ENCODE data around the gene HCFC2. TPM values are rescaled to one million over a fixed set of nuclear protein-coding genes. Genes with fewer than 3 reads are reported as not detected.

HCFC2 gene
- total and polyA plus RNA-seq, 10 donors = 4.3 to 18.6 (median 16.6) TPM

GRCh38 chr12:104083769-104084475 is 19.6 kb downstream of the HCFC2 start:
- intact Hi-C loops (cut with DNase I; ENCODE audit: low total_unique reads) = no loop called here

GRCh38 chr12:104090685-104091084 is 26.4 kb downstream of the HCFC2 start:
- Histone ChIP-seq H3K36me3 (peaks cover 0 to 98% (median 63%) of the 10 kb centered on the region in 6 donors), H3K4me1 (no peaks in the 10 kb centered on the region), H3K27me3 (replicated peaks in 1 of 7) (no peaks in the 10 kb centered on the region), H3K27ac (no peak overlapping the region), H3K9me3 (no peaks in the 10 kb centered on the region), H3K4me3 (no peak overlapping the region)
- WGBS, 5 donors = 97 to 100% (median 100%) methylated on average over 1 of the region's 1 CpG
- DNase-seq = no peak
- intact Hi-C loops (cut with DNase I; ENCODE audit: low total_unique reads) = no loop called here
- TF ChIP-seq CTCF (IDR thresholded peaks at IDR 0.05 in 8 of 11, conservative IDR thresholded peaks at IDR 0.05 in 3 of 11) (no peak), POLR2AphosphoS5 (IDR thresholded peaks at IDR 0.05) (no peak), POLR2A (IDR thresholded peaks at IDR 0.05) (no peak)

More at GRCh38 chr12:104083769-104084475, 19.6 kb downstream of the HCFC2 start:
- H3K4me3 ChIP-seq = no peak overlapping the region
- H3K36me3 ChIP-seq = peaks cover 0 to 100% (median 51%) of the 10 kb centered on the region in 6 donors
- TF ChIP-seq POLR2AphosphoS5 (IDR thresholded peaks at IDR 0.05) = no peak
- no peak for DNase-seq
- H3K4me1 ChIP-seq = peaks cover 0 to 8% (median 0%) of the 10 kb centered on the region in 6 donors
- 76 to 90% (median 86%) methylated on average over 8 of the region's 8 CpGs for WGBS, 5 donors
- no peaks in the 10 kb centered on the region for H3K9me3 ChIP-seq
- no peaks in the 10 kb centered on the region for H3K27me3 ChIP-seq (replicated peaks in 1 of 7)
- no peak overlapping the region for H3K27ac ChIP-seq

GRCh38 chr12:104091136-104091535 is 26.8 kb downstream of the HCFC2 start:
- Histone ChIP-seq H3K4me3 (no peak overlapping the region), H3K27me3 (replicated peaks in 1 of 7) (no peaks in the 10 kb centered on the region), H3K36me3 (peaks cover 0 to 98% (median 65%) of the 10 kb centered on the region in 6 donors), H3K4me1 (no peaks in the 10 kb centered on the region), H3K27ac (no peak overlapping the region), H3K9me3 (no peaks in the 10 kb centered on the region)
- TF ChIP-seq POLR2AphosphoS5 (IDR thresholded peaks at IDR 0.05) (no peak), POLR2A (IDR thresholded peaks at IDR 0.05) (no peak), CTCF (IDR thresholded peaks at IDR 0.05 in 8 of 11, conservative IDR thresholded peaks at IDR 0.05 in 3 of 11) (no peak)
- 91 to 100% (median 98%) methylated on average over 4 of the region's 4 CpGs for WGBS, 5 donors
- DNase-seq = no peak
- intact Hi-C loops (cut with DNase I; ENCODE audit: low total_unique reads) = no loop called here

- WGBS, 5 donors = 95 to 97% (median 97%) methylated on average over 3 of the region's 3 CpGs
- TF ChIP-seq CTCF (IDR thresholded peaks at IDR 0.05 in 8 of 11, conservative IDR thresholded peaks at IDR 0.05 in 3 of 11) (no peak), POLR2A (IDR thresholded peaks at IDR 0.05) (no peak), POLR2AphosphoS5 (IDR thresholded peaks at IDR 0.05) (no peak)
- Histone ChIP-seq H3K36me3 (peaks cover 0 to 99% (median 64%) of the 10 kb centered on the region in 6 donors), H3K27me3 (replicated peaks in 1 of 7) (no peaks in the 10 kb centered on the region), H3K4me3 (no peak overlapping the region), H3K4me1 (no peaks in the 10 kb centered on the region), H3K9me3 (no peaks in the 10 kb centered on the region), H3K27ac (no peak overlapping the region)
- intact Hi-C loops (cut with DNase I; ENCODE audit: low total_unique reads) = no loop called here
- no peak for DNase-seq
Observed at GRCh38 chr12:104094284-104094683, 30.0 kb downstream of the HCFC2 start.
